GM18868 (cell line): ENCODE measurements around the gene CCN6.
"Not testable (repeated sequence)": the region's sequence is repeated elsewhere in the genome, so short reads cannot be mapped to it uniquely, and the experiment has no call there.

Experiments
- ATAC-seq: cut with Tn5 transposase; IDR thresholded peaks from one replicate; pipeline ENCODE4 v1.9.1; 2021; ENCODE audit warnings: mild to moderate bottlenecking, moderate library complexity; ENCODE audit not compliant: unreplicated experiment

CCN6 gene

DNA sequence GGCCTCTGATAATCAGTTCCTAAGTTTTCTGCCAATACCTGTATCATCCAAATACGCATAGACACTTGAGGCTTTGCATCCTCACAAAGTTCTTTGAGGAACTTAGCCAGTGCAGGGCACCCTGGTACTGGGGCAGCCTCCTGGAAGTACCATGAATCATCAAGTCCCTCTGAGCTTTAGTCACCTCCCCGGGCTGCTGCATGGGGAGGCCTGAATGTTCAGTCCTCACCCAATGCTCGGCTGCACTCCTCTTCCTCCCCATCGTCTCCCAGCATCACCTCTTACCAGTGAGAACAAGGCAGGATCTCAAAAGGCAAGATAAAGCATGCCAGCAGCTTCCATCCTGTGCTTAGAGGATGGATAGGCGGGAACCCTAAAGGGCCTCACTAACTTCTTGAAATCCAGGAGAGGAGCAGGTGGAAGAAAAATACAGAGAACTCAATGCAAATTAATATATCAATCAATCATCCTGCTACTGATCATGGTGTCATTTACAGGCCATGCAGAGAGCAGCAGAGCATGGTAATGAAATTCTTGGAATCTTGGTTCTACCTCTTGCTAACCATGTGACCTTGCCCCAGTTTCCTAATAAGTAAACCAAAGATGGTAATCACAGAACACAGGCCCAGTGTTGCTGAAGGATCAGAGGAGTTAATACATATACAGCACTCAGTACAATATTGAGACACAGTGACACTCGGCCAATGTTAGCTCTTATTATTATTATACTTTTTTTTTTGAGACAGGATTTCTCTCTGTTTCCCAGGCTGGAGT is 4.7 kb upstream of the CCN6 start:
- no peak for ATAC-seq

- no peak for ATAC-seq
These were observed 3.9 kb upstream of the CCN6 start for GRCh38 chr6:112049996-112050395.

DNA sequence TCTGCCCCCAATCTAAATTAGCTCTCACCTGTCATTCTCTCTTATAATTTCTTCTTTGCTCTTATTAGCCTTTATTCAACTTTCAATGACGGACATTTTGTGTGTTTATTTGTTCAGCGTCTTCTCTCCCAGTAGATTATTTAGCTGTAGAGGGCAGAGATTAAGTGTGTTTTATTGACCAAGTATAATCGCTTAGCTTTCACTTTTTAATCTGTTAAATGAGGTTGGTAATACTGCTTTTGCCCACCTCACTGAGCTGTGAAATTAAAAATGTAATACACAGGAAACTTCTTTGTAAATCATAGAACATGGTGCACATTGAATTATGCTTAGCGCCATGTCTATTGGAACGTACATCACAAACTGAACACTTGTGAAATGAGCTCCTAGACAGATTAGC is 3.5 kb upstream of the CCN6 start:
- ATAC-seq = no peak

- not testable (repeated sequence) for ATAC-seq
These were observed 2.6 kb upstream of the CCN6 start for GRCh38 chr6:112051251-112051740.

- ATAC-seq = no peak
These were observed 769 bp downstream of the CCN6 start for GRCh38 chr6:112054555-112055190.

GRCh38 chr6:112058243-112059032 is 4.5 kb downstream of the CCN6 start:
- no peak for ATAC-seq

DNA sequence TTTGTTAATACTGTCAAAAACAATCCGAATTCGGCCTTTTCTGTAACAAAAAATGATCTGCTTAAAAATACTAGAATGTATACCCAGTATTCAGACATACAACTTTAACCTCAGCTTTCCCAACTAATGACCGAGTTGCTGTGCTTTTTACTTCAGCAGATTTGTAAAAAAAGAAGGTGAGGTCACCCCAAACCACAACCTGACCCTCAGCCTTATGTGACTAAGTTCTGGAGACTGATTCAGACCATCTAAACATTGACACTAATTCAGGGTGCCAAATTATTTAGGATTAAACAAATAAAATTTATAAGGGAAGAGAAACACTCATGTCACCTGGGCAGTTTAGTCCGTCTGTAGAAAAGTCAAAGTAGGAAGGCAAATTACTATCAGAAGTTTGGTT is 7.7 kb downstream of the CCN6 start:
- ATAC-seq = no peak

GRCh38 chr6:112062966-112063365 is 9.1 kb downstream of the CCN6 start:
- no peak for ATAC-seq

GRCh38 chr6:112065426-112065986 is 11.6 kb downstream of the CCN6 start:
- ATAC-seq = no peak

- ATAC-seq = no peak
These were observed 12.7 kb downstream of the CCN6 start for GRCh38 chr6:112066606-112067005.

- ATAC-seq = no peak
These were observed 27.7 kb downstream of the CCN6 start for GRCh38 chr6:112081569-112081968.

GRCh38 chr6:112085286-112086065 is 31.6 kb downstream of the CCN6 start:
- no peak for ATAC-seq

DNA sequence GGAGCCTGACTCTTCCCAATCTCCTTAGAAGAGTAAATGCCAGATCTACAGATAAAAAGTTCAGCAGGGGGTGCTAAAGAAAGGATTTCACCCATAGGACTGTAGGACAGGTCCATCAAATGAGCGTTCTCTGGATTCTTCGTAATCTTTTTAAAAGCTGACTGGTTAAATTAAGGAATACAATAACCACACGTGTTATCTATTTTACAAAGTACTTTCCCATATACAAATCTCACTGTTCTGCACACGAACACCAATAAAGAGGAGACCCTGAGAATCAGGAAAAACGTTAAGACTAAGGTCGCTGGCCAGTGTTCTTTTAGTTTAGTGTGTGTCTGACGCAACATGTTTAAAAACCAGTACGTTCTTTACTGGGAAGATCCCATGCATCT is 32.8 kb downstream of the CCN6 start:
- ATAC-seq = peak; percentile 25

DNA sequence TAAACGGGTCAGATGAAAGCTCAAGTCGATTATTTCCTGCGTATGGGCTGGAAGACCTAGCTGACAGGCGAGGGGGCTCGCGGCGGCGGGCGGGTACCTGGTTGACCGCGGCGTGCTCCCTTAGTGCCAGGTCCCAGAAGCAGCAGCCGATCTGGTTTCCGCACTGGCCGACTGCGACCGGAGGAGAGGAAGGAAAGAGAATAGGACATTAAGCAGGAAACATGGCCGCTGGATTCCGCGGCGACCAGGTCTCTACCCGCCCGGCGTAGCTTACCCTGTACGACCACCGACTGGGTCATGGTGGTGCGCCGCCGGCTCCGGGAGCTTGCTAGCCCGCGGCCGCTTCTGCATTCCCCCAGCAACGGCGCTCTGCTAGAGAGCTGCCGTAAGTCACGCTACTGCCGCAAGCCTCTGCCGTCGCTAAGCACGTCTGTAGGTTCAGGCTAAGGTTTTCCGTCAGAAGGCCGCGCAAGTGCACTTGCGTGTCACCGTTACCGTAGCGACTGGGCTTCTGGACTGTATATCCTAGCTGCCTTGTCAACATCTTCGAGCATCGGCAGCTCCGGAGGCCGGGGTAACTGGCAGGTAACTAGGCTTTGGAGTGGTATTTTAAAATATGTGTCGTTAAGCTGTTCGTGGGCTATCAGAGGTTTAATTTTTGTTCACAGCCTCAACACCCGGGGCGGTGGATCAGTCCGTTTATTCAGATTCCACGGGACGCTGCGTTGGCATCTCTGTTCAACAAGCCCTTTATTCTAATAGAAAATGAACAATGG is 33.4 kb downstream of the CCN6 start, which contains the start of the genes FAM229B and TUBE1:
FAM229B (plus strand) TSS at position 456 of the 776 bp plus-strand sequence. CDS start 11,693 bp downstream, outside the sequence.
TUBE1 (minus strand) TSS at position 347 of the 776 bp plus-strand sequence; CDS start at position 299, 48 bp downstream.
- peak; percentile 98 for ATAC-seq

GRCh38 chr6:112087916-112088315 is 34.0 kb downstream of the CCN6 start:
- ATAC-seq = no peak

DNA sequence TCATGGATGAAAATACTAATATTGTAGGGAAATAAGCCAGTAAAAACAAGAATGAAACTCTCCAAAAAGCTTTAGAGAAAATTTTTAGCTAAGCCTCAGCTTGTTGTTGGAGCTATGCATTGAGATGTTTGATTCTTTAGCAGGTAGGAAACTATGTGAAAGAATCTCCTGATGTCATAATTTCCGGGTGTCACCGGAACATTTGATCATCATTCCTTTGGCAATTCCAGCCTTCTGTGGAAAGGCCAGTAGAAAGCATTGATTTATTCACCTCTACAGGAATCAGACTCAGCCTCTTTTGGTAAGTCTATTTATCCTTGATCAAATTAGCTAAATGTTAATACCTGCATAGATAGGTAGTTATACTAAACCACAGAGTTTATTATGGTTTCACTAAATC is 43.0 kb downstream of the CCN6 start:
- no peak for ATAC-seq

GRCh38 chr6:112100561-112100960 is 46.7 kb downstream of the CCN6 start:
- no peak for ATAC-seq

- not testable (repeated sequence) for ATAC-seq
These were observed 52.1 kb downstream of the CCN6 start for GRCh38 chr6:112106026-112106425.

- ATAC-seq = no peak
These were observed 52.7 kb downstream of the CCN6 start for GRCh38 chr6:112106562-112106961.
